OCI-LY3 (cell line): ENCODE results near the gene CA4.
"Not testable (repeated sequence)": the region's sequence is repeated elsewhere in the genome, so short reads cannot be mapped to it uniquely, and the experiment has no call there.

ENCODE experiments used
- EZH2phosphoT487 ChIP-seq: fragments of 200-600 bp; shearing (Covaris generic); IDR thresholded peaks from 2 replicates; pipeline ENCODE4 v1.6.1; 2018; ENCODE audit warnings: antibody characterized with exemption, mixed run types, low read depth
- TF ChIP-seq, protein P1 (sequence below): fragments of 200-600, 300-600 bp; sonication (generic); IDR thresholded peaks from 2 replicates; pipeline ENCODE4 v1.5.1; 2014; ENCODE audit warnings: antibody characterized with exemption, low read length, low read depth

DNA sequence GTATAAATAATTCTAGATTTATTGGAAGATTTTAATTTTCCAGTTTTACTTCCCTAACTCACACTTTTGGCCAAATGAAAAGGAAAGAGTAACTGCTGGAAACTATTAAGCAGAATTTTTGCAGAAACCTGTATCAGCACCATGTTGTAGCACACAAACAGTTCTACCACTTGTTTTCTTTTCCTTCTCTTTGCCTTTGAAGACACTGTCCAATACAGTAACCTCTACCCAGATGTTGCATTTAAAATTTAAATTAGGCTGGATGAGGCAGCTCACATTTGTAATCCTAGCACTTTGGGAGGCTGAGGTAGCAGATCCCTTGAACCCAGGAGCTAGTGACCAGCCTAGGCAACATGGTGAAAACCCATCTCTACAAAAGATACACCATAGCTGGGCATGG lies 56.0 kb downstream of the CA4 start:
- TF ChIP-seq, protein P1, sequence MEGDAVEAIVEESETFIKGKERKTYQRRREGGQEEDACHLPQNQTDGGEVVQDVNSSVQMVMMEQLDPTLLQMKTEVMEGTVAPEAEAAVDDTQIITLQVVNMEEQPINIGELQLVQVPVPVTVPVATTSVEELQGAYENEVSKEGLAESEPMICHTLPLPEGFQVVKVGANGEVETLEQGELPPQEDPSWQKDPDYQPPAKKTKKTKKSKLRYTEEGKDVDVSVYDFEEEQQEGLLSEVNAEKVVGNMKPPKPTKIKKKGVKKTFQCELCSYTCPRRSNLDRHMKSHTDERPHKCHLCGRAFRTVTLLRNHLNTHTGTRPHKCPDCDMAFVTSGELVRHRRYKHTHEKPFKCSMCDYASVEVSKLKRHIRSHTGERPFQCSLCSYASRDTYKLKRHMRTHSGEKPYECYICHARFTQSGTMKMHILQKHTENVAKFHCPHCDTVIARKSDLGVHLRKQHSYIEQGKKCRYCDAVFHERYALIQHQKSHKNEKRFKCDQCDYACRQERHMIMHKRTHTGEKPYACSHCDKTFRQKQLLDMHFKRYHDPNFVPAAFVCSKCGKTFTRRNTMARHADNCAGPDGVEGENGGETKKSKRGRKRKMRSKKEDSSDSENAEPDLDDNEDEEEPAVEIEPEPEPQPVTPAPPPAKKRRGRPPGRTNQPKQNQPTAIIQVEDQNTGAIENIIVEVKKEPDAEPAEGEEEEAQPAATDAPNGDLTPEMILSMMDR: not testable (repeated sequence)
- TF ChIP-seq EZH2phosphoT487: not testable (repeated sequence)
